Loucy (cell line): ENCODE data around the gene MMP19.

Experiments used
- CTCF ChIP-seq: fragments of 200-600 bp; sonication (generic); conservative IDR thresholded peaks from 2 replicates; pipeline ENCODE4 v1.5.1; 2014; ENCODE audit warnings: mild to moderate bottlenecking, antibody characterized with exemption, low read length
- EZH2phosphoT487 ChIP-seq: fragments of 200-600 bp; IDR thresholded peaks from 2 replicates; pipeline ENCODE4 v1.6.1; 2018; ENCODE audit warnings: antibody characterized with exemption, mild to moderate bottlenecking, moderate library complexity, borderline replicate concordance

GRCh38 chr12:55840581-55841351, 2.0 kb downstream of the MMP19 start:
- TF ChIP-seq CTCF (no peak), EZH2phosphoT487 (no peak)
